ENCODE data around the gene CDCP1.

CDCP1 gene

GRCh38 chr3:45059132-45059531, 87.0 kb downstream of the CDCP1 start:
- TF ChIP-seq REST (IDR thresholded peaks at IDR 0.05; ENCODE audit: low read depth) = no peak
- TF ChIP-seq MAX (IDR thresholded peaks at IDR 0.05) = no peak

- TF ChIP-seq REST (IDR thresholded peaks at IDR 0.05; ENCODE audit: low read depth) (no peak), TCF12 (IDR thresholded peaks at IDR 0.05; ENCODE audit: low read depth) (no peak), EGR1 (IDR thresholded peaks at IDR 0.05) (no peak), YY1 (IDR thresholded peaks at IDR 0.05; ENCODE audit: low read depth) (no peak), USF1 (IDR thresholded peaks at IDR 0.05) (no peak), CREB1 (IDR thresholded peaks at IDR 0.05; ENCODE audit: low read depth) (no peak), TEAD4 (IDR thresholded peaks at IDR 0.05) (no peak)
Measured at GRCh38 chr3:45057557-45057956, 88.6 kb downstream of the CDCP1 start.

- TF ChIP-seq NFIC (IDR thresholded peaks at IDR 0.05) (peak; percentile 73), RAD21 (IDR thresholded peaks at IDR 0.05; ENCODE audit: low read depth) (no peak), EGR1 (IDR thresholded peaks at IDR 0.05) (no peak), TCF12 (IDR thresholded peaks at IDR 0.05; ENCODE audit: low read depth) (no peak), CREB1 (IDR thresholded peaks at IDR 0.05; ENCODE audit: low read depth) (no peak), REST (IDR thresholded peaks at IDR 0.05; ENCODE audit: low read depth) (no peak), TAF1 (IDR thresholded peaks at IDR 0.05; ENCODE audit: low read depth) (no peak), USF1 (IDR thresholded peaks at IDR 0.05) (no peak)
Measured at GRCh38 chr3:45056608-45057301, 89.4 kb downstream of the CDCP1 start.

- peak; percentile 36; the same call in 1 of the 2 replicates for TF ChIP-seq RAD21 (IDR thresholded peaks at IDR 0.05; ENCODE audit: low read depth)
- no peak for TF ChIP-seq NFIC (IDR thresholded peaks at IDR 0.05)
Measured at GRCh38 chr3:45055411-45056143, 90.6 kb downstream of the CDCP1 start.

GRCh38 chr3:45055032-45055410, 91.2 kb downstream of the CDCP1 start:
- TF ChIP-seq RAD21 (IDR thresholded peaks at IDR 0.05; ENCODE audit: low read depth) (no peak), USF1 (IDR thresholded peaks at IDR 0.05) (no peak), CREB1 (IDR thresholded peaks at IDR 0.05; ENCODE audit: low read depth) (no peak), REST (IDR thresholded peaks at IDR 0.05; ENCODE audit: low read depth) (no peak), ZBTB7A (IDR thresholded peaks at IDR 0.05; ENCODE audit: low read depth) (no peak), TAF1 (IDR thresholded peaks at IDR 0.05; ENCODE audit: low read depth) (no peak), TEAD4 (IDR thresholded peaks at IDR 0.05) (no peak), MAX (IDR thresholded peaks at IDR 0.05) (no peak)
